Urothelium cell line (cell line): Measurements from ENCODE around the gene ECI1.
A peak's percentile ranks its signal among the peaks of the same experiment; 100 is the strongest.

Experiments
- DNase-seq: peaks from one replicate; pipeline ENCODE4 v3.0.0; 2011; ENCODE audit warnings: low spot score, mixed read lengths
- FAIRE-seq: peaks from 2 replicates; lab custom pipeline; 2011; peaks lifted over from hg19 to GRCh38; lab: Jason Lieb, UNC

ECI1 gene

DNA sequence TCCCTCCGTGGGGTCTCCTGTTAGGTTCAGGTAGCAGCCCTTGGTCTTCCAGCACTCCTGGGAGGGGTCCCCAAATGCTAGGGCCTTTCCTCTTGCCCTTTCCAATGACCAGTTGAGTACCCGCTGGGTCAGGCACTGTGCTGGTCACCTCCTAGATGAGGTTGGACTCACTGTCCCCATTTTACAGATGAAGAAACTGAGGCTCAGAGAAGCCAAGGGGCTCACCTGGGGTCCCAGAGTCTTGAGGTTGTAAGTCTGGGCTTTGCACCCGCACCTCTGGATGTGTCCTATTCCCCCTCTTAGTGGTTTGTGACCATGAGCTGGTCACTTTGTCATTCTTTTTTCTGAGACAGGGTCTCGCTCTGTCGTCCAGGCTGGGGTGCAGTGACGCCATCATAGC, 53.6 kb downstream of the ECI1 start:
- no peak for DNase-seq
- FAIRE-seq = no peak

DNA sequence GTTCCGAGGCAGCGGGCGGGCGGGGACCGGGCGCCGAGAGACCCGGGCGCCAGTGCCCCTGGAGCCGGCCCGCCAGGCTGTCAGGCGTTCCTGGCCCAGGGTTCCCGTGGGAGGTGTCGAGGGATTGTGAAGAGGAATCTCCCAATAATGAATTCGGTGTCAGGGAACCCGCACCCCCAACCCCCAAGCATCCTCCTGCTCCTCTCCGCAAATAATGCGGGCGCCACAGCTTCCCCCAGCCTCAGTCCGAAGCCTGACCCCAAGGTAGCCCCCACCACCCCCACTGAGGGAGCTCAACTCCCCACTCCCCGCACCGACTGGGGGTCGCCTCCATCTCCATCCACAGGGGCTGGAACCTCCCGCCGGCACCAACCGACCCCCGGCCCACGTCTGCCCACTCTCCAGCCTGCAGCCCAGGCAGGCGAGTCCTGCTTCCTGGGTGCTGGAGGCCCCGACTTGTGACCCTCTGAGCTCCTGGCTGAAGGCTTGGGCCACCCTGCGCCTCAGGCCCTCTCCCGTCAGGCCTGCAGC, 54.3 kb downstream of the ECI1 start:
- FAIRE-seq = no peak
- no peak for DNase-seq

DNA sequence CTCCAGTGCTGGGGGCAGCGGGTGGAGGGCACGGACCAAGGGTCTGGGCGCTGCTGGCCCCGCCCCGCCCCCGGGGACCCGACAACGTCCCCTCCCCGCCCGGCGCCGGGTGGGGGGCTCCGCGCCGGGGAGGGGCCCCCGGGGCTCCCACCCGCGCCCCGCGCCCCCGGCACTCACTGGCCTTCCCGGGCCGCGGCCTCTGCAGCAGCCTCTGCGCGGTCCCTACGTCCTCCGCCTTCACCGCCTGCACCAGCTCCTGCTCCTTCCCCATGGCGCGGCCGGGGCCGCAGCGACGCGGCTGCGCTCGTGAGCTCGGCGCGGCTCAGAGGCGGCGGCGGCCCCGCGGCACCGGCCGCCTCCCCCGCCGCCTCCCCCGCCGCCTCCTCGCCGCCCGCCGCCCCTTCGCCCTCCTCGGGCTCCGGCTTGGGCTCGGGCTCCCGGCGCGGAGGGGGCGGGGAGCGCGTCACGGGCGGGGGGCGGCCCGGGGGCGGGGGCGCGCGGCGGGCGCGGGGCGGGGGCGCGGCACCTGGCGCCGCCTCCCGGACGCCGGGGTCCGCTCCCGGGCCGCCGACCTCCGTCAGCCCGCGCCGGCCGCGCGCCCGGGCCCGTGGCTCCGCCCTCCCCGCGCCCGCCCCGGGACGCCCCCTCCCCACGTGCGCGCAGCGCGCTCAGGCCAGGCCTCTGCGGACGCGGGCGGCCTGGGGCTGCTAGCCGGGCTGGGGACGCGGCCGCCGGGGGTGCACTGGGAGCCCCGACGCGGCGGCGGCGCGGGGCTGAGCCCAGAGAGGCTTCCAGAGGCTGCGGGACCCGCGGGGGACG, 55.0 kb downstream of the ECI1 start, which contains the start of gene CASKIN1:
Gene CASKIN1 (minus strand): TSS at position 444 of the 819 bp plus-strand sequence. CDS start 173 bp downstream, at position 271.
- FAIRE-seq = peak; percentile 9
- DNase-seq = peak; percentile 52

DNA sequence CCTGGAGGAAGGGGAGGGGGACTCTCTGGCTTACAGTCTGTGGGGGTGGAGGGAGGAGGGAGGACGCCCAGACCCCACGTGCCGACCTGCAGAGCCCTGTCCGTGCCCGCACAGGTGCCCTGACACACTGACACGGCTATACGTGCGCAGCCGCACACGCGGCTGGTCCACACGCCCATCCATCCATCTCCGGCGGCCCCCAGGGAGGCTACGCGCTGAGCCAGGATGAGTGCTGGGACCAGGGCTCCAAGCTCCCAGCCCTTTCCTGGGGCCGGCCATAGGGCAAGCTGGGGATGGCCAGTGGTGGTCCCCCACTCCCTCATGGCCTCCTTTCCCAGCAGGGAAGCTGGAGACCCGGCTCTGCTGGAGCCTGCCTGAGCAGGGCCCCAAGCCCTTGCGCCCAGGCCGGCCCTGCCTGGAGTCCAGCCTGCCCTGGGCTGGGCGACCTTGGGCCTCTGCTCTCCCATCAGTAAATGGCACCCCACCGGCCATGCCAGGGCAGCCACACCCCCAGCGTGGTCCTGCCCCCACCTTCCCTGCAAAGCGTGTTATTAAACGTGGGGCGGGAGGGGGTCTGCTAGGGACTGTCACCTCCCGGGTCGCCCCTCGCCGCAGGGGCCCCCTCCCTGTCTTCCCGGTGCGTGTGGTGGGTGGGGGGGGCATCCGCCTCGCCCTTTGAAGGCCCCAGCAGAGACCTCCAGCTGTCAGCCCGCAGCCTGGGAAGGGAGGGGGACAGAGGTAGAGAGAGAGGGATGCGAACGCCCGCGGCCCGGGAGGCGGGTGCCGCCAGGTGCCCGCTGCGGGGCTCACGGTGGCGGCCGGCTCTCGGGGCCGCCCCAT, 55.8 kb downstream of the ECI1 start:
- DNase-seq = no peak
- peak; percentile 65 for FAIRE-seq

GRCh38 chr16:2194852-2195321, 56.5 kb downstream of the ECI1 start:
- FAIRE-seq (peak; percentile 65), DNase-seq (peak; percentile 69)

GRCh38 chr16:2194166-2194834, 57.1 kb downstream of the ECI1 start:
- FAIRE-seq (no peak), DNase-seq (peak; percentile 58)

DNA sequence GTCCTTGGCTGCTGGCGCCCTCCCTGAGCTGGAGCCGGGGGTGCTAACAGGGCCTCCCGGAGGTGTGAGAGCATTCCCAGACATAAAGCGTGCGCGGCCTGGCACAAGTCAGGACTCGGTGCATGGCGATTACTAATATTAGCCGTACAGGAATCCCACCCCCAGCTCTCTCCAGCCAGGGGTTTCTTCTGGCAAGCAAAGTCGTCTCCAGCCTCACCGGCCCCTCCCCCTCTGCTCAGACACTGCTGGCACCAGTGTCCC, 60.0 kb downstream of the ECI1 start:
- FAIRE-seq = no peak
- no peak for DNase-seq

DNA sequence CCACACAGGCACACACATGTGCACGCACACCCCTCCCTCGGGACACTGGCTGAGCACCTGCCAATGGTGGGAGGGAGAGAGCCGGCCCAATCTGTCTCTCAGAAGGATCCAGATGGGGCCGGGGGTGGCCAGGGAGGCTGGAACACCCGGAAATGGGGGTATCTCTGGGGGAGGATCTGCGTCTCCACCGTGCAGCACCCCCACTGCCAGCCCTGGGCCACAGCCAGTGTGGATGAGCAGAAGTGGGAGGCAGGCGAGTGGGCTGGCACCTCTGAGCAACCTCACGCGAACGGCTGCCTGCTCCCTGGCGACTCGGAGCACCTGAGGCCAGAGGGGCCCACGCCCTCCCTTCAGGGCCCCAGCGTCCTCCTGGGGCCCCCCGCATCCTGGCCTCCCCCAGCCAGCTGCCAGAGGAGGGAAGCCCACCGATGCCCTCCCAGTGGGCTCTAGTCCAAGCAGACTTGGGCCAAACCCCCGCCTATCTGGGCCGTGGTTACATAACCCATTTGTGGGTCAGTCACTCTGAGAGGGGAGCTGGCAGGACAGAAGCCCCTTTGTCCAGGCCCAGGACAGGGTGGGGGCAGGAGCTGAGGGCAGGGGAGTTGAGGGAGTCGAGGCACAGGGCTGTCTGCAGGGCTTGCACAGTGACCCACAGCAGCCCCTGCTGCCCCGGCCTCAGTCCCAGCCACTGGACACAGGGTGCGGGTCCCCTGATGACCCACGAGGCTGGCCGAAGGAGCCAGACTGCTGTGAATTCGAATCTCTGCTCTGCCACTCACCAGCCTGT, 60.5 kb downstream of the ECI1 start:
- DNase-seq = no peak
- FAIRE-seq = no peak

DNA sequence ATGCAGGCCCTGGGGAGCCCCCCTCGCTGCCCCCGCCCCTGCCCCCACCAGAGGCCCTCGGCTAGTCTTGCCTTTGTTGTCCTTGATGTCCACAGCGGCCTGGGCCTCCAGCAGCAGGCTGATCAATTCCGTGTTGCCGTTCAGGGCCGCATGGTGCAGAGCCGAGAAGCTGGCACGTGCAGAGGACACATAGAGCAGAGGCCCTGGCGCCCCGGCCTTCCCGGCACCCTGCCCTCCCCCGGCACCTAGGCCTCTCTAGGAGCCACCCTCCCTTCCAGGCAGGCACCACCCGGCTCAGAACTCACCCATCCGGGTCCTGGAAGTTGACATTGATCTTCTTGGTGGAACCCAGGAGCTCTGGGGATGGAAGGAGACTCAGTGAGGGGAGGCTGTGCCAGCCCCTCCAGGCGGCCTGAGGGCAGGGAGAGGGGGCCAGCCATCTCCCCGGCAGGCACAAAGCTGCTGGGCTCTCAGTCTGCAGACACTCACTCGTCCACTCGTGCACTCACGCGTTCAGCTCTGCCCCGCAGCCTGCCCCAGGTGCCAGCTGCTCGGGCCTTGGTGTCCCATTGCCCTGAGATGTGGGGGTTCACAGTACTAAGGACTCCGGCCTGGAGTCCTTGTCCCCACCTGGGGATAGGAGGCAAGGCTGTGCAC, 61.3 kb downstream of the ECI1 start:
- FAIRE-seq (no peak), DNase-seq (no peak)
